PC-9 (cell line): ENCODE measurements around the gene WNT16. TPM values are rescaled to one million over a fixed set of nuclear protein-coding genes. Genes with fewer than 3 reads are reported as not detected.

Source experiments
- BruUV-seq: library from RNA; stranded (reverse); fragments of 400-500 nt; replicated peaks from 2 replicates; lab custom pipeline; 2021; lab: Mats Ljungman, UMichigan
- CTCF ChIA-PET: fragments of 300-600 bp; sonication (Branson Sonifier 250); formaldehyde crosslinking; loops from one replicate; lab custom pipeline; 2022; ENCODE audit warnings: antibody characterized with exemption; lab: Charles Lee
- POLR2A ChIA-PET: fragments of 300-600 bp; sonication (Branson Sonifier 250); formaldehyde crosslinking; loops from one replicate; lab custom pipeline; 2022; ENCODE audit warnings: antibody characterized with exemption; ENCODE audit not compliant: unreplicated experiment; lab: Charles Lee
- DNase-seq, 2 experiments: peaks; one replicate each; pipeline versions ENCODE4 v3.0.0 to v3.0.0-alpha.2; 2015 to 2022; ENCODE audit warnings: mixed read lengths in 1 of 2
- H2AFZ ChIP-seq: fragments of 200-600 bp; sonication (generic); 2 replicates; pipeline ENCODE4 v1.8.1; 2017; ENCODE audit warnings: antibody characterized with exemption
- H3F3A ChIP-seq: fragments of 200-600 bp; sonication (generic); 2 replicates; pipeline ENCODE4 v1.8.1; 2017; ENCODE audit warnings: antibody characterized with exemption, mild to moderate bottlenecking, low read depth; ENCODE audit not compliant: insufficient read depth
- H3K27ac ChIP-seq: fragments of 200-600 bp; sonication (generic); 2 replicates; pipeline ENCODE4 v1.6.1; 2016; ENCODE audit warnings: mixed run types
- H3K27me3 ChIP-seq: fragments of 200-600 bp; sonication (generic); 2 replicates; pipeline ENCODE4 v1.6.1; 2016; ENCODE audit warnings: low read depth, mixed run types; ENCODE audit not compliant: insufficient read depth
- H3K36me3 ChIP-seq: fragments of 200-600 bp; sonication (generic); 2 replicates; pipeline ENCODE4 v1.6.1; 2016; ENCODE audit warnings: low read depth, mixed run types
- H3K4me1 ChIP-seq: fragments of 200-600 bp; sonication (generic); replicated peaks from 2 replicates; pipeline ENCODE4 v1.6.1; 2016; ENCODE audit warnings: mixed run types; ENCODE audit not compliant: insufficient read depth
- H3K4me2 ChIP-seq: fragments of 200-600 bp; sonication (generic); 2 replicates; pipeline ENCODE4 v1.6.1; 2017; ENCODE audit warnings: mixed run types
- H3K4me3 ChIP-seq: fragments of 200-600 bp; sonication (generic); 2 replicates; pipeline ENCODE4 v1.6.1; 2016; ENCODE audit warnings: mixed run types
- H3K79me2 ChIP-seq: fragments of 200-600 bp; sonication (generic); 2 replicates; pipeline ENCODE4 v1.6.1; 2017; ENCODE audit warnings: low read depth, mixed run types
- H3K9me2 ChIP-seq: fragments of 200-600 bp; sonication (generic); 2 replicates; pipeline ENCODE4 v1.8.1; 2017; ENCODE audit warnings: mild to moderate bottlenecking; ENCODE audit not compliant: insufficient read depth
- H3K9me3 ChIP-seq: fragments of 200-600 bp; sonication (generic); 2 replicates; pipeline ENCODE4 v1.8.1; 2016; ENCODE audit warnings: low read depth; ENCODE audit not compliant: insufficient read depth
- H4K20me1 ChIP-seq: fragments of 200-600 bp; sonication (generic); 2 replicates; pipeline ENCODE4 v1.8.1; 2017; ENCODE audit not compliant: insufficient read depth
- CTCF ChIP-seq: fragments of 200-600 bp; sonication (generic); conservative IDR thresholded peaks from 2 replicates; pipeline ENCODE4 v1.6.1; 2017; ENCODE audit warnings: mixed run types, antibody characterized with exemption, mild to moderate bottlenecking, moderate library complexity
- EZH2 ChIP-seq: fragments of 200-600 bp; sonication (generic); IDR thresholded peaks from 2 replicates; pipeline ENCODE4 v1.8.0; 2017; ENCODE audit warnings: antibody characterized with exemption, low read depth
- intact Hi-C: fragments of 100-400 bp; cut with micrococcal nuclease; formaldehyde crosslinking; loops from one replicate; pipeline ENCODE4 v1.10.0; 2022; ENCODE audit not compliant: unreplicated experiment
- total RNA-seq: library from RNA; stranded (reverse); gene quantifications from 2 replicates; pipeline ENCODE4 v1.2.3, GENCODE V29; 2021

Gene WNT16
- total RNA-seq, 1 experiment from 2014 or later = not detected

GRCh38 chr7:121306565-121306964, 22.2 kb upstream of the WNT16 start:
- Histone ChIP-seq H3K9me2 (no peaks in the 10 kb centered on the region; the same call in 1 of the 2 replicates), H3K79me2 (no peaks in the 10 kb centered on the region), H3K4me2 (no peak overlapping the region), H3K27me3 (no peaks in the 10 kb centered on the region), H3K4me1 (no peaks in the 10 kb centered on the region), H3K9me3 (no peaks in the 10 kb centered on the region), H3K4me3 (no peak overlapping the region), H3K36me3 (no peaks in the 10 kb centered on the region), H2AFZ (no peak overlapping the region), H3F3A (no peaks in the 10 kb centered on the region), H3K27ac (no peak overlapping the region), H4K20me1 (no peaks in the 10 kb centered on the region)
- intact Hi-C loops = no loop called here
- CTCF ChIA-PET = no interaction called here
- BruUV-seq = no TSS peak
- TF ChIP-seq EZH2 (no peak), CTCF (no peak)
- POLR2A ChIA-PET = no interaction called here
- no peak for DNase-seq

GRCh38 chr7:121307021-121307574, 21.7 kb upstream of the WNT16 start:
- no peaks in the 10 kb centered on the region; the same call in 1 of the 2 replicates for H3K9me2 ChIP-seq
- H3K27me3 ChIP-seq = no peaks in the 10 kb centered on the region
- intact Hi-C loops = no loop called here
- H2AFZ ChIP-seq = no peak overlapping the region
- CTCF ChIA-PET = no interaction called here
- POLR2A ChIA-PET = no interaction called here
- no peak for TF ChIP-seq EZH2
- no peak for TF ChIP-seq CTCF
- no peaks in the 10 kb centered on the region for H3K36me3 ChIP-seq
- H3K27ac ChIP-seq = no peak overlapping the region
- H3F3A ChIP-seq = no peaks in the 10 kb centered on the region
- no peak overlapping the region for H3K4me2 ChIP-seq
- DNase-seq = no peak
- H3K9me3 ChIP-seq = no peaks in the 10 kb centered on the region
- no peaks in the 10 kb centered on the region for H3K4me1 ChIP-seq
- H3K79me2 ChIP-seq = no peaks in the 10 kb centered on the region
- H4K20me1 ChIP-seq = no peaks in the 10 kb centered on the region
- BruUV-seq = no TSS peak
- no peak overlapping the region for H3K4me3 ChIP-seq

- no peaks in the 10 kb centered on the region for H3K9me2 ChIP-seq
- H3K4me1 ChIP-seq = peaks cover 9% of the 10 kb centered on the region
- no peak overlapping the region for H3K4me3 ChIP-seq
- no peak for TF ChIP-seq CTCF
- no peak for TF ChIP-seq EZH2
- H4K20me1 ChIP-seq = no peaks in the 10 kb centered on the region
- no peaks in the 10 kb centered on the region for H3K36me3 ChIP-seq
- intact Hi-C loops = no loop called here
- no peaks in the 10 kb centered on the region for H3F3A ChIP-seq
- ChIA-PET CTCF (interaction anchor here (1.1 kb wide), 1 partner anchor 181 kb away, joined by 3 read pairs; no protein-coding TSS in a partner anchor), POLR2A (interaction anchor here (0.5 to 0.6 kb wide), 3 partner anchors 48 to 317 kb away, joined by 3 to 12 read pairs (median 7); no protein-coding TSS in a partner anchor)
- no peaks in the 10 kb centered on the region for H3K79me2 ChIP-seq
- H3K27me3 ChIP-seq = no peaks in the 10 kb centered on the region
- H3K9me3 ChIP-seq = no peaks in the 10 kb centered on the region
- H3K4me2 ChIP-seq = no peak overlapping the region
- no peak overlapping the region for H2AFZ ChIP-seq
- peak in 1 of 2 experiments; percentile 69 for DNase-seq
- BruUV-seq = no TSS peak
- no peak overlapping the region for H3K27ac ChIP-seq
These were observed 15.5 kb upstream of the WNT16 start for GRCh38 chr7:121313220-121313792.
